NCI-H510A (cell line): ENCODE data around the gene TCL1B.
A peak's percentile ranks its signal among the peaks of the same experiment; 100 is the strongest.
"Not testable (repeated sequence)": the region's sequence is repeated elsewhere in the genome, so short reads cannot be mapped to it uniquely, and the experiment has no call there.

Source experiments
- DNase-seq: peaks from one replicate; lab custom pipeline; 2025; lab: John Stamatoyannopoulos, UW

TCL1B gene, protein sequence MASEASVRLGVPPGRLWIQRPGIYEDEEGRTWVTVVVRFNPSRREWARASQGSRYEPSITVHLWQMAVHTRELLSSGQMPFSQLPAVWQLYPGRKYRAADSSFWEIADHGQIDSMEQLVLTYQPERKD

DNA sequence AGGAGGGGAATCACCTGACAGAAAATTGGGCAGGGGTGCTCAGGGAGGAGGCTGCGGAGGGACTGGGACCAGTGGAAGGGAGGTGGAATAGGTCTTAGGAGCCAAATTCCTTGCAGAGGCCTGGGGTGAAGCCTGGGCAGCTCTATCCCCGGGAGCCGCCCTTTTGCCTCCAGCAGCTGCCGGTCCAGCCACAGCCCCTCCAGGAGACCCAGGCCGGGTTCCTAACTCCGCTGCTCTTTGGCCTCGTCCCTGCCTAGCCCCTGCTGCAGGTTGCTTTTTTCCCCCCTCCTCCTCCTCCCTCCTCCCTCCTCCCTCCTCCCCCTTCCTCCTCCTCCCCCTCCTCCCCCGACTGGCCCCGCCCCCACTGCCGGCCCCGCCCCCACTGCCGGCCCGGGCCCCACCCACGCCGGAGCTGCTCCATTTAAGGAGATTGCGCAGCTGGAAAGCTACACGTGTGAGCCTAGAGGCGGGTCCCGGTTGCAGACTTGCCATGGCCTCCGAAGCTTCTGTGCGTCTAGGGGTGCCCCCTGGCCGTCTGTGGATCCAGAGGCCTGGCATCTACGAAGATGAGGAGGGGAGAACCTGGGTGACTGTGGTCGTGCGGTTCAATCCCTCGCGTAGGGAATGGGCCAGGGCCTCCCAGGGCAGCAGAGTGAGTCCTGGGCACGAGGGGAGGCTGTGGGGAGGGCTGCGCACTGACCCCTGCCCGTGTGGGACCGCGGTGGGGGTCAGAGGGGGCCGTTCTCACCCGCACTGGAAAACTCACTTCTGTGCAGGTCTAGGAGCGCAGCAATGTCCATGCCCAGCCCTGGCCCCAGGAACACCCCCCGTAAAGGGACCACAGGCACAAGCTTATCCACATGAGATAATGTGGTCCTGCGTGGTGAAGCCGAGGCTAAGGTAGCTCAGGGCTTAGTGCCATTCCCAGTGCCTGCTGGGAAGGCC lies at the start of gene TCL1B:
Gene TCL1B, plus strand, starts transcription at position 449 of the 945 bp plus-strand sequence. Its CDS starts 42 bp downstream, at position 491.
- DNase-seq, result no peak

DNA sequence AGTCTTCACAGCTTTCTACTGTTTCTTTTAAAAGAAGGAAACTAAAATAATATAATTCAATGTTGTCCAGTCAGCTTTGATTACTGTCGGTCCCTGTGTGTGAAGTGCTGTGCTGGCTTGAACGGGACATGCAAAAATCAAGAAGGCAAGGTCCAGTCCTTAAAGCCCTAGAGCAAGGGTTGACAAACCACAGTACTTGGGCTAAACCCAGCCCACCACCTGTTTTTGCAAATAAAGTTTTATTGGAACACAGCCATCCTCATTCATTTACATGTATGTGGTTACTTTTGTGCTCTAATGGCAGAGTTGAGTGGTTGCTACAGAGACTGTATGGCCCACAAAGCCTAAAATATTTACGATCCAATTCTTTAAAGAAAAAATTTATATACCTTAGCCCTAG lies 41.2 kb upstream of the TCL1B start:
- no peak for DNase-seq

- DNase-seq, result no peak
Observed at GRCh38 chr14:95645389-95645996, 40.7 kb upstream of the TCL1B start.

DNA sequence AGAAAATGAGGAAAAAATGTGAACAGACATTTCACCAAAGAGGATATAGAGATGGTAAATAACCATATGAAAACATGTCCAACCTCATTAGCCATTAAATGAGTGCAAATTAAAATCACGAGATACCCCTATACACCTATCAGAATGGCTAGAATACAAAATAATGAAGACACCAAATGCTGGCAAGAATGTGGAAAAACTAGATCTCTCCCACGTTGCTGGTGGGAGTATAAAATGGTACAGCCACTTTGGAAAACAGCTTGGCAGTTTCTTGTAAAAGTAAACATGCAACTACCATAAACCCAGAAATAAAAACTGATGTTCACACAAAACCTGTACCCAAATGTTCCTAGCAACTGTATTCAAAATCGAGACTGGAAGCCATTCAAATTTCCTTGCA lies 38.3 kb upstream of the TCL1B start:
- DNase-seq, result no peak

GRCh38 chr14:95649230-95649629 lies 37.0 kb upstream of the TCL1B start:
- no peak for DNase-seq

DNA sequence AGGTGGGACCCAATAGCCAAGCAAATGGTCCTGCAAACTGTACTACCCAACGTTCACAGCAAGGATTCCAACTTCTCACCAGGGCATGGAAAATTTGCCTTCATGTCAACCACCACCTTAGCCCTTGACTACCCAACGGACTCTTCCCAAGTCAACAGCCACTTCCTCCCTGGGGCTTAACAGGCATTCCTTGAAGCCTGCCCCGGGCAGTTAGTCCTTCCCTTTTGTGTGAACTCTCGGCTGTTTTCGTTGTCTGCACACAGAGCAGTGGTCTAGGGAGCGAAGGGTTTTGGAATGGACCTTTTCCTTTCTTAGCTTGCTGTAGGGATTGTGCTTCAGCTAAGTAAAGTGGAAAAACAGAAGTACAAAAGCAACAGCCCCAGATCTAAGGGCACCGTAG lies 35.2 kb upstream of the TCL1B start:
- DNase-seq, result no peak

GRCh38 chr14:95651821-95652583 lies 34.2 kb upstream of the TCL1B start:
- DNase-seq, result no peak

GRCh38 chr14:95652690-95653089 lies 33.5 kb upstream of the TCL1B start:
- no peak for DNase-seq

DNA sequence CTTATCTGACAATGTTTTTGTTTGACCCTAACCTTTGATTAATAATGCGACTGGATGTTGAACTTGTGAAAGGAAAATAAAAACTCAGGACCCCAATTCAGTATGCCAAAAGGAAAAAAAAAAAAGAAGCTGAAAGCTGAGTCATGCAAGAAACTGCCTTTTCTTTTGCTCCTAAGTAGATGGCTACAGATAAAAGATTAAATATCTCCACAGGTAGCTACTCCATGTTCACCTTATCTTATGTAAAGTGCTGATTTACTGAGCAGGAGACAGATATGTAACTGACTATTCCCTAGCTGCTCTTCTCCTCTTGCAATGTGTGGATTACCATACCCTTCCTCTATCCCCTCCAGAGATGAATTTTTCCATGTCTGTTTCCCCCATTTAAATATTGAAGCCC lies 30.8 kb upstream of the TCL1B start:
- DNase-seq, result no peak

GRCh38 chr14:95656634-95657033 lies 29.6 kb upstream of the TCL1B start:
- DNase-seq, result no peak

DNA sequence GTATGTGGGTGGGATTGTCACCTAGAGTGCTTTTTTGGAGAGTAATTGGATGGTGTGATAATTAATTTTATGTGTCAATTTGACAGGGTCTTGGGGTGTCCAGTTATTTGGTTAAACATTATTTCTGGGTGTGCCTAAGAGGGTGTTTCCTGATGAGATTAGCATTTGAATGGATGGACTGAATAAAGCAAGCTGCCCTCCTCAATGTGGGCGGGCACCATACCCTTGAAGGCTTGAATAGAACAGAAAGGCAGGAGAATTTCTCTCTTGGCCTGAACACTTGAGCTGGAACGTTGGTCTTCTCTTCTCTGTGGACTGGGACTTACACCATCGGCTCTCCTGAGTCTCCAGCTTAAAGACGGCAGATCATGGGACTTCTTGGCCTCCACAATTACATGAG lies 28.8 kb upstream of the TCL1B start:
- DNase-seq, result no peak

DNA sequence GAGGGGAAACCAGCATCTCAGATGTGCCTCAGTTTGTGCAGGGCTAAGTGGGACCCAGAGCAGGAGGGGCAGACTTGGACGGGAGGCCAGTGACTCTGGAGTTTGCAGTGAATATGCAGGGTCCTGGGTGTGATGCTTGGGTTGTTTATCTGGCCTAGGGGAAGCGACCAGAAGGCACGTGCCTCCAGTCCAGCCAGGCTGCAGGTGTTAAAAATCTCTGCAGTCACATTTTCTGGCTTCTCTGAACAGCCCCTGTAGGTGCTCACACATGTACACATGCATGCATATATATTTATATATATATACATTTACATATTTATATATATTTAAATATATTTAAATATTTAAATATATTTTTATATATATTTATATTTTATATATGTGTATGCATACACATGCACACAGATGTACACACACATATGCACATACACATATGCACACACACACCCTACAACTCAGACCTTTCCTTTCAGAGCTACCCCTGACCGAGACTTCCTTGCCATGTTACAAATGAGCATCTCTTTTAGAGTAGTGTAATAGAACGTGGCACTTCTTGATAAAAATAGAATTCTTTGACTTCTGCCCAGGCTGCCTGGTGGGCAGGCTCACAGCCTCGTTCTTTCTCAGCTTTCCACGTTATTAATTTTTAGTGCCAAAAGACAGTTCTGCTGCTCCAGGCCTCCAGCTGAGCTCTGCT lies 26.8 kb upstream of the TCL1B start:
- no peak for DNase-seq

- DNase-seq, result no peak
Observed at GRCh38 chr14:95659990-95660385, 26.2 kb upstream of the TCL1B start.

DNA sequence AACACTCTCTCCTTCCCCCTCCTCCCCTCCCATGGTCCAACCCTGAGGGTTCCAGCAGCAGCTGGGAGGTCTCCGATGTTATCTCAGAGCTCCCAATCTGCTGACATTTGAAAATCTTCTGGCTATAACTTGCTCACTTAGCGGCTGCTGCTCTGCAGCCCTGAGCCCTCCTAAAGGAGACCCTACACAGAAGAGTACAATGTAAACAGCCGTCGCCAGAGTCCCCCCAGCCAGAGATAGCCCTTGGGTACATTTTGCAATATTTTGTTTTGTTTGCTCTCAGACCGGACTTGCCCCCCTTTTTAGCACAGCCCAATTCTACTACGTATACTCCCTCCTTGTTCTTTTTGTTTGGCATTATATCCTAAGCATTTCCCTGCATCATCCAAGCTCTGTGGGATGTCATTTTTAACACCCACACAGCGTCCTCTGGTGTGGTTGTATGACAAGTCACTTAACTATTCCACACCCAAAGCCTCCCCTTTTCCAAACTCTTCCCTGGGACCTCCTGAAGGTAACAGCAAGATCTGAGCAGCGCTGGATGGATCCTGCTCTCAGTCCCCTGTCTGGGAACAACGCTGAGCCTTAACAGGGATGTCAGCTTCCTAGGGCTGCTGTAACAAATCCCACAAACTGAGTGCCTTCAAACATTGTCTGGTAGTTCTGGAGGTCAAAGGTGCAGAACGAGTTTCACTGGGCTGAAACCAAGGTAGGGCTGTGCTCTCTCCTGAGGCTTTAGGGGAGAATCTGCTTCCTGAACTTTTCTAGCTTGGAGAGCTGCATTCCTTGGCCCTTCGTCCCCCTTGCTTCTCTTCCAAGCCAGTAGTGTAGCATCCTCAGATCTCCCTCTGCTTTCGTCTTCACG lies 25.3 kb upstream of the TCL1B start:
- no peak for DNase-seq

DNA sequence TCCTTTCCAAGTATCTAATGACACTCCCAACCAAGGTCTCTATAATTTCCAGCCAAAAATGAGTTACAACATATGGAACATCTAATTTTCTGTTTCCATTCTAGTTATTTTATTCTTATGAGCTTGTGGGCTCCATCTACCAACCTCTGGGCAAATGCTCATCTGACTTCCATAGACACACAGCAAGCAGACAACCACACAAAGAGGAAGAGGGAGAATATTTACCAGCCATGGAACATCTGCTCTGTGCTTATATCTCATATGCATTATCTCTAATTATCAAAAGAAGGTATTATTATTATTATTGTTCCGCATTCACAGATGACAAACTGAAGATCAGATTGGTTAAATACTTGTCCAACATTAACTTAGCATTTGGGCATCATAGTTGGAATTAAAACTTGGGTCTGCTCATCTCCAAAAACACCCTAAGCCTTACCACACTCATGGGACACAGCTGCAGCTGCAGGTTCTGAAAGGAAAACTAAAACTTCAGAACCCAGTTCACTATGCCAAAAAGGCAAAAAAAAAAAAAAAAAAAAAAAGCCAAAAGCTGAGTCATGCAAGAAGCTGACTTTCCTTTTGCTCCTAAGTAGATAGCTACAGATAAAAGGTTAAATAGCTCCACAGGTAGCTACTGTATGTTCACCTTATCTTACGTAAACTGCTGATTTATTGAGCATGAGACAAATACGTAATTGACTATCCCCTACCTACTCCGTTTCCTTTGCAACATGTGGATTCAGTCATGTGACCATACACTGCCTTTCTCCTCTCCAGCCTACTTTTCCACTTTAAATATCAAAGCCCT lies 23.6 kb upstream of the TCL1B start:
- DNase-seq, result no peak

GRCh38 chr14:95663226-95663797 lies 22.9 kb upstream of the TCL1B start:
- no peak for DNase-seq

- no peak for DNase-seq
Observed at GRCh38 chr14:95664066-95664465, 22.2 kb upstream of the TCL1B start.

- DNase-seq, result peak; percentile 34
Observed at GRCh38 chr14:95664546-95664945, 21.7 kb upstream of the TCL1B start.

GRCh38 chr14:95665530-95665929 lies 20.7 kb upstream of the TCL1B start:
- not testable (repeated sequence) for DNase-seq

- DNase-seq, result no peak
Observed at GRCh38 chr14:95666450-95666849, 19.8 kb upstream of the TCL1B start.
